PC-9 (cell line): ENCODE data around the gene OR52E5. TPM values are rescaled to one million over a fixed set of nuclear protein-coding genes. Genes with fewer than 3 reads are reported as not detected.

Source experiments
- BruUV-seq: library from RNA; stranded (reverse); fragments of 400-500 nt; replicated peaks from 2 replicates; lab custom pipeline; 2021; lab: Mats Ljungman, UMichigan
- CTCF ChIA-PET: fragments of 300-600 bp; sonication (Branson Sonifier 250); formaldehyde crosslinking; loops from one replicate; lab custom pipeline; 2022; ENCODE audit warnings: antibody characterized with exemption; lab: Charles Lee
- POLR2A ChIA-PET: fragments of 300-600 bp; sonication (Branson Sonifier 250); formaldehyde crosslinking; loops from one replicate; lab custom pipeline; 2022; ENCODE audit warnings: antibody characterized with exemption; ENCODE audit not compliant: unreplicated experiment; lab: Charles Lee
- DNase-seq, 2 experiments: peaks; one replicate each; pipeline versions ENCODE4 v3.0.0 to v3.0.0-alpha.2; 2015 to 2022; ENCODE audit warnings: mixed read lengths in 1 of 2
- H2AFZ ChIP-seq: fragments of 200-600 bp; sonication (generic); 2 replicates; pipeline ENCODE4 v1.8.1; 2017; ENCODE audit warnings: antibody characterized with exemption
- H3F3A ChIP-seq: fragments of 200-600 bp; sonication (generic); 2 replicates; pipeline ENCODE4 v1.8.1; 2017; ENCODE audit warnings: antibody characterized with exemption, mild to moderate bottlenecking, low read depth; ENCODE audit not compliant: insufficient read depth
- H3K27ac ChIP-seq: fragments of 200-600 bp; sonication (generic); 2 replicates; pipeline ENCODE4 v1.6.1; 2016; ENCODE audit warnings: mixed run types
- H3K27me3 ChIP-seq: fragments of 200-600 bp; sonication (generic); 2 replicates; pipeline ENCODE4 v1.6.1; 2016; ENCODE audit warnings: low read depth, mixed run types; ENCODE audit not compliant: insufficient read depth
- H3K36me3 ChIP-seq: fragments of 200-600 bp; sonication (generic); 2 replicates; pipeline ENCODE4 v1.6.1; 2016; ENCODE audit warnings: low read depth, mixed run types
- H3K4me1 ChIP-seq: fragments of 200-600 bp; sonication (generic); replicated peaks from 2 replicates; pipeline ENCODE4 v1.6.1; 2016; ENCODE audit warnings: mixed run types; ENCODE audit not compliant: insufficient read depth
- H3K4me2 ChIP-seq: fragments of 200-600 bp; sonication (generic); 2 replicates; pipeline ENCODE4 v1.6.1; 2017; ENCODE audit warnings: mixed run types
- H3K4me3 ChIP-seq: fragments of 200-600 bp; sonication (generic); 2 replicates; pipeline ENCODE4 v1.6.1; 2016; ENCODE audit warnings: mixed run types
- H3K79me2 ChIP-seq: fragments of 200-600 bp; sonication (generic); 2 replicates; pipeline ENCODE4 v1.6.1; 2017; ENCODE audit warnings: low read depth, mixed run types
- H3K9me2 ChIP-seq: fragments of 200-600 bp; sonication (generic); 2 replicates; pipeline ENCODE4 v1.8.1; 2017; ENCODE audit warnings: mild to moderate bottlenecking; ENCODE audit not compliant: insufficient read depth
- H3K9me3 ChIP-seq: fragments of 200-600 bp; sonication (generic); 2 replicates; pipeline ENCODE4 v1.8.1; 2016; ENCODE audit warnings: low read depth; ENCODE audit not compliant: insufficient read depth
- H4K20me1 ChIP-seq: fragments of 200-600 bp; sonication (generic); 2 replicates; pipeline ENCODE4 v1.8.1; 2017; ENCODE audit not compliant: insufficient read depth
- EZH2 ChIP-seq: fragments of 200-600 bp; sonication (generic); IDR thresholded peaks from 2 replicates; pipeline ENCODE4 v1.8.0; 2017; ENCODE audit warnings: antibody characterized with exemption, low read depth
- intact Hi-C: fragments of 100-400 bp; cut with micrococcal nuclease; formaldehyde crosslinking; loops from one replicate; pipeline ENCODE4 v1.10.0; 2022; ENCODE audit not compliant: unreplicated experiment
- total RNA-seq: library from RNA; stranded (reverse); gene quantifications from 2 replicates; pipeline ENCODE4 v1.2.3, GENCODE V29; 2021
- TF ChIP-seq, protein P1 (sequence below): fragments of 200-600 bp; sonication (generic); conservative IDR thresholded peaks from 2 replicates; pipeline ENCODE4 v1.6.1; 2017; ENCODE audit warnings: mixed run types, antibody characterized with exemption, mild to moderate bottlenecking, moderate library complexity

Gene OR52E5
- total RNA-seq, 1 experiment from 2014 or later, result not detected

GRCh38 chr11:5941951-5942350 is 48.9 kb downstream of the OR52E5 start, which contains the start of gene OR56A3:
TSS of gene OR56A3 (plus strand) at chr11:5942251. CDS start at chr11:5947347, 5,096 bp downstream.
- BruUV-seq, result no TSS peak
- Histone ChIP-seq H3F3A (no peaks in the 10 kb centered on the region), H3K9me2 (no peaks in the 10 kb centered on the region), H3K4me3 (no peak within 1 kb of the TSS), H2AFZ (no peak within 1 kb of the TSS), H3K9me3 (no peaks in the 10 kb centered on the region), H3K4me2 (no peak within 1 kb of the TSS), H3K27ac (no peak within 1 kb of the TSS), H3K27me3 (no peaks in the 10 kb centered on the region), H3K36me3 (no peaks in the 10 kb centered on the region), H3K4me1 (no peaks in the 10 kb centered on the region), H4K20me1 (no peaks in the 10 kb centered on the region), H3K79me2 (no peaks in the 10 kb centered on the region)
- TF ChIP-seq, protein P1, sequence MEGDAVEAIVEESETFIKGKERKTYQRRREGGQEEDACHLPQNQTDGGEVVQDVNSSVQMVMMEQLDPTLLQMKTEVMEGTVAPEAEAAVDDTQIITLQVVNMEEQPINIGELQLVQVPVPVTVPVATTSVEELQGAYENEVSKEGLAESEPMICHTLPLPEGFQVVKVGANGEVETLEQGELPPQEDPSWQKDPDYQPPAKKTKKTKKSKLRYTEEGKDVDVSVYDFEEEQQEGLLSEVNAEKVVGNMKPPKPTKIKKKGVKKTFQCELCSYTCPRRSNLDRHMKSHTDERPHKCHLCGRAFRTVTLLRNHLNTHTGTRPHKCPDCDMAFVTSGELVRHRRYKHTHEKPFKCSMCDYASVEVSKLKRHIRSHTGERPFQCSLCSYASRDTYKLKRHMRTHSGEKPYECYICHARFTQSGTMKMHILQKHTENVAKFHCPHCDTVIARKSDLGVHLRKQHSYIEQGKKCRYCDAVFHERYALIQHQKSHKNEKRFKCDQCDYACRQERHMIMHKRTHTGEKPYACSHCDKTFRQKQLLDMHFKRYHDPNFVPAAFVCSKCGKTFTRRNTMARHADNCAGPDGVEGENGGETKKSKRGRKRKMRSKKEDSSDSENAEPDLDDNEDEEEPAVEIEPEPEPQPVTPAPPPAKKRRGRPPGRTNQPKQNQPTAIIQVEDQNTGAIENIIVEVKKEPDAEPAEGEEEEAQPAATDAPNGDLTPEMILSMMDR, result no peak
- no peak for TF ChIP-seq EZH2
- no peak for DNase-seq
- intact Hi-C loops, result no loop called here
- ChIA-PET POLR2A (no interaction called here), CTCF (no interaction called here)

Other genes starting within 250 kb of the OR52E5 start
- 19.1 and 20.5 TPM in 2 replicates for gene TRIM5, start 208.1 kb upstream of the OR52E5 start, total RNA-seq
- gene TRIM22, start 203.4 kb upstream of the OR52E5 start, total RNA-seq, result 0.81 and 1.9 TPM in 2 replicates
- not detected in 2 replicates for gene OR56B1, start 156.8 kb upstream of the OR52E5 start, total RNA-seq
- not detected in 2 replicates for gene OR52N4, start 139.0 kb upstream of the OR52E5 start, total RNA-seq
- not detected in 2 replicates for gene OR52N5, start 109.9 kb upstream of the OR52E5 start, total RNA-seq
- not detected in 2 replicates for gene OR52N1, start 101.9 kb upstream of the OR52E5 start, total RNA-seq
- not detected in 2 replicates for gene OR52N2, start 84.3 kb upstream of the OR52E5 start, total RNA-seq
- not detected in 2 replicates for gene OR52E6, start 51.3 kb upstream of the OR52E5 start, total RNA-seq
- not detected in 2 replicates for gene OR52E8, start 35.5 kb upstream of the OR52E5 start, total RNA-seq
- not detected in 2 replicates for gene OR52E4, start 12.6 kb upstream of the OR52E5 start, total RNA-seq
- not detected in 2 replicates for gene OR56A3, start 49.0 kb downstream of the OR52E5 start, total RNA-seq
- not detected in 2 replicates for gene OR56A5, start 75.3 kb downstream of the OR52E5 start, total RNA-seq
- gene OR52L1, start 93.8 kb downstream of the OR52E5 start, total RNA-seq, result not detected in 2 replicates
- gene OR56A4, start 113.7 kb downstream of the OR52E5 start, total RNA-seq, result not detected in 2 replicates
- gene OR56A1, start 137.6 kb downstream of the OR52E5 start, total RNA-seq, result not detected in 2 replicates
- gene OR56B4, start 214.5 kb downstream of the OR52E5 start, total RNA-seq, result not detected in 2 replicates